ENCODE measurements around the gene MRPL50. TPM values are rescaled to one million over a fixed set of nuclear protein-coding genes. Genes with fewer than 3 reads are reported as not detected.

MRPL50 gene
- total RNA-seq, 2 experiments from 2014 or later = 16.3 to 16.7 TPM

GRCh38 chr9:101435601-101436079 lies 37.2 kb upstream of the MRPL50 start, which contains the start of gene ALDOB:
Gene ALDOB, minus strand, starts transcription at chr9:101435774. Its CDS starts 4,887 bp downstream, at chr9:101430887.
- Mint-ChIP-seq H3K27me3 (peaks cover 9% of the 10 kb centered on the region), H3K36me3 (ENCODE audit: low read depth) (no peaks in the 10 kb centered on the region), H3K4me1 (ENCODE audit: low read depth) (no peaks in the 10 kb centered on the region), H3K9me3 (no peaks in the 10 kb centered on the region), H3K4me3 (no peak within 1 kb of the TSS), H3K27ac (no peak within 1 kb of the TSS)
- no peak for TF ChIP-seq CTCF (IDR thresholded peaks at IDR 0.05)
- no peak for DNase-seq
- intact Hi-C loops (cut with micrococcal nuclease) = no loop called here
- POLR2A ChIA-PET = no interaction called here
- CTCF ChIA-PET = interaction anchor here (1.3 kb wide), 1 partner anchor 10 kb away, joined by 3 read pairs; no protein-coding TSS in a partner anchor
- no peak for ATAC-seq

GRCh38 chr9:101434998-101435397 lies 36.6 kb upstream of the MRPL50 start:
- H3K4me3 Mint-ChIP-seq = no peak overlapping the region
- ChIA-PET POLR2A (no interaction called here), CTCF (interaction anchor here (1.3 kb wide), 1 partner anchor 11 kb away, joined by 3 read pairs; no protein-coding TSS in a partner anchor)
- H3K36me3 Mint-ChIP-seq (ENCODE audit: low read depth) = no peaks in the 10 kb centered on the region
- peaks cover 10% of the 10 kb centered on the region for H3K27me3 Mint-ChIP-seq
- H3K4me1 Mint-ChIP-seq (ENCODE audit: low read depth) = no peaks in the 10 kb centered on the region
- intact Hi-C loops (cut with micrococcal nuclease) = no loop called here
- ATAC-seq (no peak), DNase-seq (no peak)
- H3K9me3 Mint-ChIP-seq = no peaks in the 10 kb centered on the region
- no peak overlapping the region for H3K27ac Mint-ChIP-seq
- no peak for TF ChIP-seq CTCF (IDR thresholded peaks at IDR 0.05)

GRCh38 chr9:101433229-101433628 lies 34.8 kb upstream of the MRPL50 start:
- POLR2A ChIA-PET = no interaction called here
- TF ChIP-seq CTCF (IDR thresholded peaks at IDR 0.05) = no peak
- peaks cover 11% of the 10 kb centered on the region for H3K27me3 Mint-ChIP-seq
- H3K4me3 Mint-ChIP-seq = no peak overlapping the region
- CTCF ChIA-PET = interaction anchor here (1.2 to 1.5 kb wide), 2 partner anchors 16 to 122 kb away, joined by 3 to 4 read pairs; no protein-coding TSS in a partner anchor
- no peak overlapping the region for H3K27ac Mint-ChIP-seq
- no peaks in the 10 kb centered on the region for H3K9me3 Mint-ChIP-seq
- ATAC-seq (no peak), DNase-seq (no peak)
- intact Hi-C loops (cut with micrococcal nuclease) = no loop called here
- no peaks in the 10 kb centered on the region for H3K36me3 Mint-ChIP-seq (ENCODE audit: low read depth)
- no peaks in the 10 kb centered on the region for H3K4me1 Mint-ChIP-seq (ENCODE audit: low read depth)

- H3K27ac Mint-ChIP-seq = no peak overlapping the region
- H3K4me1 Mint-ChIP-seq (ENCODE audit: low read depth) = no peaks in the 10 kb centered on the region
- no peak overlapping the region for H3K4me3 Mint-ChIP-seq
- H3K36me3 Mint-ChIP-seq (ENCODE audit: low read depth) = no peaks in the 10 kb centered on the region
- ATAC-seq (no peak), DNase-seq (no peak)
- CTCF ChIA-PET = interaction anchor here (1.1 to 1.5 kb wide), 3 partner anchors 9 to 121 kb away, joined by 3 to 5 read pairs (median 4); no protein-coding TSS in a partner anchor
- H3K9me3 Mint-ChIP-seq = no peaks in the 10 kb centered on the region
- POLR2A ChIA-PET = no interaction called here
- no peak for TF ChIP-seq CTCF (IDR thresholded peaks at IDR 0.05)
- peaks cover 12% of the 10 kb centered on the region for H3K27me3 Mint-ChIP-seq
- intact Hi-C loops (cut with micrococcal nuclease) = no loop called here
Observed at GRCh38 chr9:101432740-101433139, 34.3 kb upstream of the MRPL50 start.

GRCh38 chr9:101432171-101432570 lies 33.8 kb upstream of the MRPL50 start:
- ChIA-PET POLR2A (no interaction called here), CTCF (interaction anchor here (1.1 to 1.5 kb wide), 3 partner anchors 9 to 120 kb away, joined by 3 to 5 read pairs (median 4); no protein-coding TSS in a partner anchor)
- no peak for DNase-seq
- no peak overlapping the region for H3K4me3 Mint-ChIP-seq
- no peaks in the 10 kb centered on the region for H3K36me3 Mint-ChIP-seq (ENCODE audit: low read depth)
- no peak for TF ChIP-seq CTCF (IDR thresholded peaks at IDR 0.05)
- ATAC-seq = no peak
- H3K4me1 Mint-ChIP-seq (ENCODE audit: low read depth) = no peaks in the 10 kb centered on the region
- no peak overlapping the region for H3K27ac Mint-ChIP-seq
- H3K27me3 Mint-ChIP-seq = peaks cover 8% of the 10 kb centered on the region
- intact Hi-C loops (cut with micrococcal nuclease) = no loop called here
- H3K9me3 Mint-ChIP-seq = no peaks in the 10 kb centered on the region

Data from activated CD8-positive, alpha-beta T cell treated with anti-CD3 and anti-CD28 coated beads for 36 hours (primary cell).